ENCODE results near the gene GRN. TPM values are rescaled to one million over a fixed set of nuclear protein-coding genes. Genes with fewer than 3 reads are reported as not detected.
"Not testable (repeated sequence)": the region's sequence is repeated elsewhere in the genome, so short reads cannot be mapped to it uniquely, and the experiment has no call there.

Gene GRN
- total and polyA plus RNA-seq, 2 of the 13 experiments (the other 11 are each of a cell fraction or from before 2014, with no cell fraction given): 86.6 to 143 TPM

DNA sequence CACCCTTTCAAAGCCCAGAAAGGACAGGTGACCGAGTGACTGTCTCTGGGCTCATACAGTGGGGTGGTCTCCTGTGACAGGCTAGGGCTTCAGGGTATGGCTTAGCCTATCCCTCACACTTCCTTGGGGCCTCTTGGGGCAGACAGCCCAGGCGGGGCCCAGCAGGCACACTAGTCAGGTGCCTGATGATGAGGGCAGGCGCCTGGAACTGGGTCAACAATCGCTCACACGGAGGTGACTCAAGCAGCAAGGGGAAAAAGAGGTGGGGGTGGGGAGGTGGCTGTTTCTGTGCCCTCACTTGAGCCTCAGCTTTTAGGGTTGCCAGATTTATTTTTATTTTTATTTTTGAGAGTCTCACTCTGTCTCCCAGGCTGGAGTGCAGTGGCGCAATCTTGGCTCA, 6.4 kb upstream of the GRN start:
- BruUV-seq (replicated peaks): no TSS peak
- FAIRE-seq (no peak), DNase-seq (ENCODE audit: low spot score) (no peak), ATAC-seq (no peak)
- CTCF ChIA-PET (ENCODE audit: low intra/inter-chr PET ratio, low total read pairs): no interaction called here
- no peak overlapping the region for H3K9ac ChIP-seq (ENCODE audit: insufficient read depth, low read depth, low read length)
- intact Hi-C loops (cut with micrococcal nuclease; ENCODE audit: unreplicated experiment): no loop called here
- H3K4me3 ChIP-seq (replicated peaks in 1 of 3; ENCODE audit: insufficient read depth in 1 of 3, low read depth in 2 of 3, low read length in 3 of 3): no peak overlapping the region; a peak in 1 of 6 replicates
- no peak overlapping the region for H2AFZ ChIP-seq (ENCODE audit: low read length)
- H3K4me1 ChIP-seq (ENCODE audit: insufficient read depth, low read length): peaks cover 19% of the 10 kb centered on the region
- no peak overlapping the region for H3K4me2 ChIP-seq (ENCODE audit: low read depth, low read length)
- in situ Hi-C loops (cut with HindIII; ENCODE audit: extremely low pct_ligation_motif_present, low pct_unique_long_range_greater_than_20kb): no loop called here
- no peaks in the 10 kb centered on the region for H3K9me3 ChIP-seq (ENCODE audit: low read length)
- POLR2A ChIA-PET: interaction anchor here (0.8 kb wide), 1 partner anchor 139 kb away, joined by 3 read pairs; the partner anchor contains the start of gene ATXN7L3
- H3K79me2 ChIP-seq (ENCODE audit: insufficient read depth, low read length): no peaks in the 10 kb centered on the region
- no peaks in the 10 kb centered on the region for H4K20me1 ChIP-seq (ENCODE audit: insufficient read depth, low read length)
- TF ChIP-seq BHLHE40 (IDR thresholded peaks at IDR 0.05; ENCODE audit: low read length) (peak; percentile 32; the same call in 1 of the 2 replicates), MTF1 (CRISPR knock-in tag; IDR thresholded peaks at IDR 0.05) (no peak)
- no peaks in the 10 kb centered on the region for H3K36me3 ChIP-seq (replicated peaks in 1 of 2; ENCODE audit: control insufficient read depth in 1 of 2, insufficient read depth in 2 of 2, low read length in 2 of 2)
- no peak overlapping the region for H3K27ac ChIP-seq (ENCODE audit: extremely low read length, insufficient read depth, low read length)
- H3K27me3 ChIP-seq (ENCODE audit: control insufficient read depth in 1 of 2, insufficient read depth in 2 of 2, low read length in 2 of 2): peaks cover 2 to 32% of the 10 kb centered on the region in 2 experiments; a peak in 4 of 5 replicates
- WGBS (ENCODE audit: low lambda C conversion rate): 26% methylated on average over 3 of the region's 6 CpGs

DNA sequence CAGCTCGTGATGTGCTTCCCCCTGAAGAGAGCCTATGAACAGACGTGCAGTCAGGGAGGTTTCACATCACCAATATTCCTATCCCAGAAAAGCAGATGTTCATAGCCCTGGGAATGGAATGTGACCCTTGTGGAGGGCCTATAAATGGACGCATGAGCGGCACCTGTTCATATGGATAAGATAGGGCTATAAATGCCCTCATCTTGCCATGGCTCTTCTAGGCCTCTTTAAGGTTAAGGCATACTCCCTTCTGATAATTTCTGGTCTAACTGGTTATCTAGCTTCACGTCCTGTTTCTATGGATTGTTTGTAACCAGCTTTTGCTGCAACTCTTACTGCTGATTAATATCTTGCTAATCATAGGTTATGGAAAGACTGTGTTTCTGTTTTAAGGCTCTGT, 4.5 kb upstream of the GRN start:
- H3K36me3 ChIP-seq (replicated peaks in 1 of 2; ENCODE audit: control insufficient read depth in 1 of 2, insufficient read depth in 2 of 2, low read length in 2 of 2); H3K27ac ChIP-seq (ENCODE audit: extremely low read length, insufficient read depth, low read length); H4K20me1 ChIP-seq (ENCODE audit: insufficient read depth, low read length); H2AFZ ChIP-seq (ENCODE audit: low read length); in situ Hi-C loops (cut with HindIII; ENCODE audit: extremely low pct_ligation_motif_present, low pct_unique_long_range_greater_than_20kb); BruUV-seq (replicated peaks); H3K9me3 ChIP-seq (ENCODE audit: low read length); H3K79me2 ChIP-seq (ENCODE audit: insufficient read depth, low read length); DNase-seq (ENCODE audit: low spot score); POLR2A ChIA-PET; H3K4me3 ChIP-seq (replicated peaks in 1 of 3; ENCODE audit: insufficient read depth in 1 of 3, low read depth in 2 of 3, low read length in 3 of 3); H3K4me2 ChIP-seq (ENCODE audit: low read depth, low read length); CTCF ChIA-PET (ENCODE audit: low intra/inter-chr PET ratio, low total read pairs); H3K9ac ChIP-seq (ENCODE audit: insufficient read depth, low read depth, low read length); ATAC-seq; FAIRE-seq; intact Hi-C loops (cut with micrococcal nuclease; ENCODE audit: unreplicated experiment): not testable (repeated sequence)
- Histone ChIP-seq H3K4me1 (ENCODE audit: insufficient read depth, low read length) (peaks cover 21% of the 10 kb centered on the region), H3K27me3 (ENCODE audit: control insufficient read depth in 1 of 2, insufficient read depth in 2 of 2, low read length in 2 of 2) (peaks cover 2 to 25% of the 10 kb centered on the region in 2 experiments; a peak in 4 of 5 replicates)
- WGBS (ENCODE audit: low lambda C conversion rate): 25% methylated on average over 5 of the region's 5 CpGs
